GM12878 (cell line): ENCODE data around the gene GRK1. TPM values are rescaled to one million over a fixed set of nuclear protein-coding genes. Genes with fewer than 3 reads are reported as not detected.

ENCODE experiments used
- ATAC-seq: fragments of 200-7000 bp; cut with Tn5 transposase; 3 replicates; pipeline ENCODE4 v1.9.1; 2020; ENCODE audit warnings: mild to moderate bottlenecking, moderate library complexity
- BruUV-seq: library from RNA; stranded (reverse); fragments of 400-500 nt; replicated peaks from 2 replicates; lab custom pipeline; 2021; lab: Mats Ljungman, UMichigan
- CTCF ChIA-PET: fragments of 300-600 bp; sonication (Branson Sonifier 250); formaldehyde crosslinking; extraction: SDS; loops from one replicate; lab custom pipeline; 2021; ENCODE audit warnings: inconsistent platforms; lab: Yijun Ruan, JAX
- POLR2A ChIA-PET: fragments of 350-600 bp; formaldehyde crosslinking; extraction: SDS; loops from one replicate; lab custom pipeline; 2021; ENCODE audit warnings: inconsistent platforms; lab: Charles Lee
- RAD21 ChIA-PET: fragments of 300-600 bp; sonication (Branson Sonifier 250); formaldehyde crosslinking; loops from one replicate; lab custom pipeline; 2023; ENCODE audit warnings: antibody characterized with exemption; ENCODE audit not compliant: unreplicated experiment; lab: Charles Lee
- SMC1A ChIA-PET: fragments of 300-600 bp; sonication (Branson Sonifier 250); formaldehyde crosslinking; loops from one replicate; lab custom pipeline; 2023; ENCODE audit not compliant: unreplicated experiment, uncharacterized antibody; lab: Charles Lee
- DNase-seq: peaks from one replicate; pipeline ENCODE4 v3.0.0-alpha.2; 2011; ENCODE audit warnings: low read depth, low spot score
- FAIRE-seq: peaks from 3 replicates; lab custom pipeline; 2011; peaks lifted over from hg19 to GRCh38; lab: Jason Lieb, UNC
- H2AFZ ChIP-seq: 2 replicates; pipeline ENCODE4 v1.6.0; 2011; ENCODE audit warnings: low read depth, low read length, control low read depth; ENCODE audit not compliant: control insufficient read depth
- H3K27ac ChIP-seq: 2 replicates; pipeline ENCODE4 v1.5.1; 2011; ENCODE audit warnings: control low read depth; ENCODE audit not compliant: control insufficient read depth, insufficient read depth
- H3K27me3 ChIP-seq, 2 experiments: replicated peaks in 1 of 2; 2 replicates each; pipeline versions ENCODE4 v1.6.0 to v1.6.1; 2011; ENCODE audit warnings: low read length in 1 of 2; ENCODE audit not compliant: control insufficient read depth in 2 of 2, insufficient read depth in 2 of 2
- H3K36me3 ChIP-seq, 2 experiments: 2 replicates each; pipeline ENCODE4 v1.5.1; 2011; ENCODE audit warnings: low read length in 1 of 2; ENCODE audit not compliant: control insufficient read depth in 2 of 2, insufficient read depth in 2 of 2
- H3K4me1 ChIP-seq: 2 replicates; pipeline ENCODE4 v1.6.1; 2011; ENCODE audit warnings: mild to moderate bottlenecking, low read length, moderate library complexity, mixed read lengths; ENCODE audit not compliant: control insufficient read depth, insufficient read depth
- H3K4me2 ChIP-seq: 2 replicates; pipeline ENCODE4 v1.6.0; 2011; ENCODE audit warnings: control low read depth; ENCODE audit not compliant: control insufficient read depth, insufficient read depth
- H3K4me3 ChIP-seq: fragments of 200-600 bp; sonication (generic); 2 replicates; pipeline ENCODE4 v1.5.1; 2016
- H3K79me2 ChIP-seq: 2 replicates; pipeline ENCODE4 v1.6.0; 2011; ENCODE audit warnings: low read length; ENCODE audit not compliant: control insufficient read depth, insufficient read depth
- H3K9ac ChIP-seq: 2 replicates; pipeline ENCODE4 v1.8.0; 2011; ENCODE audit warnings: low read length, control low read depth, mixed read lengths; ENCODE audit not compliant: control insufficient read depth, insufficient read depth
- H3K9me3 ChIP-seq: replicated peaks from 3 replicates; pipeline ENCODE4 v1.5.1; 2011; ENCODE audit warnings: mild to moderate bottlenecking, low read length; ENCODE audit not compliant: control insufficient read depth, insufficient read depth
- H4K20me1 ChIP-seq: 2 replicates; pipeline ENCODE4 v1.6.0; 2011; ENCODE audit not compliant: control insufficient read depth, insufficient read depth
- GATAD2B ChIP-seq: fragments of 450-650 bp; conservative IDR thresholded peaks from 2 replicates; pipeline ENCODE4 v1.6.1; 2017; ENCODE audit warnings: low read depth, mild to moderate bottlenecking, moderate library complexity
- MXI1 ChIP-seq: fragments of 150-350 bp; IDR thresholded peaks from 2 replicates; pipeline ENCODE4 v1.6.1; 2011; ENCODE audit warnings: low read depth, mild to moderate bottlenecking, inconsistent platforms, low read length, improper control_type of control experiment
- SIN3A ChIP-seq: IDR thresholded peaks from 2 replicates; pipeline ENCODE4 v1.6.1; 2012; ENCODE audit warnings: low read depth, low read length, improper control_type of control experiment
- SMAD5 ChIP-seq: IDR thresholded peaks from 2 replicates; pipeline ENCODE4 v1.6.1; 2016; ENCODE audit warnings: antibody characterized with exemption, low read depth
- TCF12 ChIP-seq: IDR thresholded peaks from 2 replicates; pipeline ENCODE4 v1.6.1; 2011; ENCODE audit warnings: low read depth, mild to moderate bottlenecking, low read length
- ZBTB11 ChIP-seq: fragments of 450-650 bp; formaldehyde crosslinking; IDR thresholded peaks from 2 replicates; pipeline ENCODE4 v1.5.0; 2022; ENCODE audit warnings: mild to moderate bottlenecking, missing genetic modification characterization
- ZBTB33 ChIP-seq: fragments of 450-650 bp; IDR thresholded peaks from 2 replicates; pipeline ENCODE4 v1.6.1; 2017; ENCODE audit warnings: mild to moderate bottlenecking
- WGBS: methylation state at CpG from one replicate; pipeline ENCODE4 v1.1.6; 2016; ENCODE audit warnings: low lambda C conversion rate; ENCODE audit not compliant: insufficient replicate concordance, insufficient coverage; ENCODE audit errors: missing lambda C conversion rate; 5-methylcytosine and 5-hydroxymethylcytosine counted together
- in situ Hi-C: fragments of 300-500 bp; cut with MboI; formaldehyde crosslinking; loops from 9 replicates; pipeline ENCODE4 v1.14.3; 2018; ENCODE audit warnings: mixed read lengths
- intact Hi-C: fragments of 100-400 bp; cut with micrococcal nuclease; formaldehyde crosslinking; loops from one replicate; pipeline ENCODE4 v1.14.2; 2022; ENCODE audit not compliant: unreplicated experiment
- polyA plus RNA-seq, 11 experiments: library from polyadenylated mRNA; depleted of rRNA in 4 of 11; unstranded in 6 of 11; stranded (reverse) in 5 of 11; fragments of >200 nt; fragmentation: Nextera tagmentation in 4 of 11; fragmentation: Illumina TruSeq in 1 of 11; extraction: Ambion mirVana in 4 of 11; extraction: Trizol in 1 of 11; gene quantifications; 1 replicate in 1 of 11; 2 replicates in 10 of 11; pipeline versions ENCODE4 v1.2.1 to v1.2.3, GENCODE V29; 2011 to 2016; ENCODE audit warnings: inconsistent platforms in 2 of 11, missing spikeins in 2 of 11, low read depth in 1 of 11
- total RNA-seq, 4 experiments: library from RNA; depleted of rRNA in 3 of 4; stranded (reverse); fragments of >200 nt in 3 of 4; fragmentation: Illumina TruSeq in 1 of 4; extraction: Trizol in 1 of 4; gene quantifications; 2 replicates each; pipeline versions ENCODE4 v1.2.1 to v1.2.3, GENCODE V29; 2013 to 2021

The GRK1 gene
- total and polyA plus RNA-seq, 10 of the 15 experiments (the other 5 are each of a cell fraction or from before 2014, with no cell fraction given): under 0.01 to 0.04 TPM; not detected in 8

DNA sequence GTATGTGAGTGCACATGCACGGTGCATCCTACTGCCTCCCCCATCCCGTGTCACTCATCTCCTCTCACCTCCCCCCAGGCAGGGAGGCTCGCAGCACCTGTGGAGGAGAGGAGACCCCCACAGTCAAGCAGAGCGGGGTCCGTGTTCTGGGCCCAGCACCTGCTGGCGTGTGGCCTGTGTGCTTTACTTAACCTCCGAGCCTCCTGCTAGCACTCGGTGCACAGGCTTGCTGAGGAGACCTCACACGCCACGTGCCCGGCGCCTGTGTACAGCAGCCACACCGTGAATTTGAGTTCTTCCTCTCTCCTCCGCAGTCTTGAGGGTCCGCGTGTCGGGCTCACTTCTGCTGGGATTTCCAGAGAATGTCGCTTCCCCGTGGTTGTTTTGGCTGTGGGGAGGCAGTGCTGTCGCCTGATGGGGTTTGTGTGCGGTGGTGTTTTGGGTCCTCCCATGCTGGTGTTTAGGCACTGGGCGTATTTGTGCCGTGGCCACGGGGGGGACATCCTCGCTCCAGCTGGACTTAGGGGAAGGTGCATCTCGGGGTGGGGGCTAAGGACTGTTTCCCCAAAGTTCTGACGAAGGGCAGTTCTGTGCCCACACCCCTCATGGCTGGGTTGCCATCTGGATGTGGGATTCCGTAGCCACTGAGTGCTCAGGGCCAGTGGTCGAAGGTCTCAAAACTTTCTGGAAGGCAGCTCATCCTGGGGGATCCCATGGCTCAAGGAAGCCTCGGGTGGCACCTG, 57.2 kb downstream of the GRK1 start:
- no peak for TF ChIP-seq MXI1
- no peak for TF ChIP-seq TCF12
- no peak for TF ChIP-seq ZBTB33
- no peak for TF ChIP-seq SMAD5
- TF ChIP-seq GATAD2B: no peak
- no peak for TF ChIP-seq ZBTB11 (CRISPR knock-in tag)
- no peak for TF ChIP-seq SIN3A
- ATAC-seq (no peak), DNase-seq (no peak), FAIRE-seq (no peak)
- 63% methylated on average over 29 of the region's 30 CpGs for WGBS
- Histone ChIP-seq H3K27ac (no peak overlapping the region), H3K36me3 (no peaks in the 10 kb centered on the region), H3K4me2 (peak overlapping the region; percentile 74), H3K27me3 (no peaks in the 10 kb centered on the region), H3K9ac (no peak overlapping the region), H3K9me3 (no peaks in the 10 kb centered on the region; the same call in 2 of the 3 replicates), H2AFZ (peak overlapping the region; percentile 45; the same call in 1 of the 2 replicates), H3K4me1 (no peaks in the 10 kb centered on the region), H4K20me1 (no peaks in the 10 kb centered on the region), H3K4me3 (peak overlapping the region; percentile 61; the same call in 1 of the 2 replicates), H3K79me2 (no peaks in the 10 kb centered on the region)
- SMC1A ChIA-PET: no interaction called here
- intact Hi-C loops: no loop called here
- RAD21 ChIA-PET: no interaction called here
- CTCF ChIA-PET: interaction anchor here (0.6 to 1.2 kb wide), 5 partner anchors 63 to 504 kb away, joined by 3 to 5 read pairs (median 4); no protein-coding TSS in a partner anchor
- POLR2A ChIA-PET: no interaction called here
- in situ Hi-C loops: no loop called here
- BruUV-seq: no TSS peak
